Activated CD8-positive, alpha-beta memory T cell treated with anti-CD3 and anti-CD28 coated beads, Interleukin-2, amount 10 ng/mL, durations not matched to agents 7 days and 5 days (primary cell): ENCODE measurements around the gene BLM. TPM values are rescaled to one million over a fixed set of nuclear protein-coding genes. Genes with fewer than 3 reads are reported as not detected.
A peak's percentile ranks its signal among the peaks of the same experiment; 100 is the strongest.

Experiments used
- ATAC-seq: fragments of 150-1000 bp; cut with Tn5 transposase; one replicate; pipeline ENCODE4 v1.10.0; 2021; ENCODE audit warnings: moderate library complexity
- CTCF ChIA-PET: fragments of 350-600 bp; sonication (Branson Sonifier 250); formaldehyde crosslinking; loops from one replicate; lab custom pipeline; 2021; ENCODE audit warnings: antibody characterized with exemption; lab: Charles Lee
- DNase-seq: peaks from one replicate; pipeline ENCODE4 v3.0.0-alpha.2; 2020
- H3K27ac Mint-ChIP-seq: one replicate; pipeline ENCODE4 v1.8.0; 2021; ENCODE audit warnings: mild to moderate bottlenecking, mixed read lengths
- H3K27me3 Mint-ChIP-seq: one replicate; pipeline ENCODE4 v1.8.0; 2021; ENCODE audit warnings: mixed read lengths
- H3K36me3 Mint-ChIP-seq: one replicate; pipeline ENCODE4 v1.8.0; 2021; ENCODE audit warnings: mild to moderate bottlenecking, mixed read lengths
- H3K4me1 Mint-ChIP-seq: one replicate; pipeline ENCODE4 v1.8.0; 2021; ENCODE audit warnings: mixed read lengths
- H3K4me3 Mint-ChIP-seq: one replicate; pipeline ENCODE4 v1.8.0; 2021; ENCODE audit warnings: mild to moderate bottlenecking, moderate library complexity, mixed read lengths
- H3K9me3 Mint-ChIP-seq: one replicate; pipeline ENCODE4 v1.8.0; 2022; ENCODE audit warnings: low read depth, mixed read lengths
- total RNA-seq, 2 experiments: library from RNA; stranded (reverse); gene quantifications; one replicate each; pipeline ENCODE4 v1.2.3, GENCODE V29; 2021

Gene BLM
- total RNA-seq, 2 experiments from 2014 or later: 83.4 to 92.7 TPM

GRCh38 chr15:90701048-90701447, 16.1 kb upstream of the BLM start:
- ATAC-seq: no peak
- no peak for DNase-seq
- H3K4me1 Mint-ChIP-seq: peaks cover 19% of the 10 kb centered on the region
- H3K4me3 Mint-ChIP-seq: no peak overlapping the region
- H3K36me3 Mint-ChIP-seq: peaks cover 19% of the 10 kb centered on the region
- H3K27ac Mint-ChIP-seq: no peak overlapping the region
- no peaks in the 10 kb centered on the region for H3K27me3 Mint-ChIP-seq
- CTCF ChIA-PET: interaction anchor here (0.9 to 2.4 kb wide), 3 partner anchors 16 to 184 kb away, joined by 3 to 5 read pairs (median 3); partner anchors contain the start of gene BLM
- H3K9me3 Mint-ChIP-seq: no peaks in the 10 kb centered on the region

DNA sequence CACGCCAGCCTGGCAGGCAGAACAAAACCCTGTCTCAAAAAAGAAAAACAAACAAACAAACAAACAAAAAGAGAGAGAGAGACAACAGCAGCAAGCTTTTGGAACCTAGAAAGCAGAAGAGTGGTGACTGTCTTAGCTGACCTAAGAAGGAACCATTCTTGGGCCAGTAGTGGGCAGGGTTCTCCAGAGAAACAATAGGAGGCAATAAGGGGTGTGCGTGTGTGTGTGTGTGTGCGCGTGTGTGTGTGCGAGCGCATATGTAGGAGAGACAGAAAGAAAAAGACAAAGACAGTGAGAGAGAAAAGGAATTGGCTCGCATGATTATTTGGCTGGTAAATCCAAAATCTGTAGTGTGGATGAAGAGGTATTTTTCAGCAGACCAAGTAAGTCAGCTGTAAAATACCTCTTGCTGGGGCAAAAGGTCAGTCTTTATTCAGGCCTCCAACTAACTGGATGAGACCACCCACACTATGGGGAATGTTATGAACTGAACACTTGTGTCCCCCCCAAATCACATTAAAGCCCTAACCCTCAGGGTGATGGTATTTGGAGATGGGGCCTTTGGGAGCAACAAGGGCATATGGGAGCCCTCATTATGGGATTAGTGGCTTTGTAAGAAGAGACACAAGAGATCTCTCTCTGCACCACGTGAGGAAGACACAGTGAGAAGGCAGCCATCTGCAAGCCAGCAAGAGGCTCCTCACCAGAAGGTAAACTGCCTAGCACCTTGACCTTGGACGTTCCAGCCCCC, 15.1 kb upstream of the BLM start:
- no peak overlapping the region for H3K27ac Mint-ChIP-seq
- DNase-seq: no peak
- CTCF ChIA-PET: interaction anchor here (1.2 kb wide), 1 partner anchor 183 kb away, joined by 3 read pairs; no protein-coding TSS in a partner anchor

GRCh38 chr15:90703455-90703854, 13.7 kb upstream of the BLM start:
- Mint-ChIP-seq H3K27ac (no peak overlapping the region), H3K36me3 (peaks cover 17% of the 10 kb centered on the region), H3K9me3 (no peaks in the 10 kb centered on the region), H3K4me3 (no peak overlapping the region), H3K27me3 (no peaks in the 10 kb centered on the region), H3K4me1 (peaks cover 2% of the 10 kb centered on the region)
- DNase-seq: no peak
- ATAC-seq: no peak
- CTCF ChIA-PET: no interaction called here

More for the DNA sequence above, 15.1 kb upstream of the BLM start:
- no peak for ATAC-seq
- Mint-ChIP-seq H3K27me3 (no peaks in the 10 kb centered on the region), H3K4me3 (no peak overlapping the region), H3K4me1 (peaks cover 12% of the 10 kb centered on the region), H3K36me3 (peaks cover 19% of the 10 kb centered on the region), H3K9me3 (no peaks in the 10 kb centered on the region)

DNA sequence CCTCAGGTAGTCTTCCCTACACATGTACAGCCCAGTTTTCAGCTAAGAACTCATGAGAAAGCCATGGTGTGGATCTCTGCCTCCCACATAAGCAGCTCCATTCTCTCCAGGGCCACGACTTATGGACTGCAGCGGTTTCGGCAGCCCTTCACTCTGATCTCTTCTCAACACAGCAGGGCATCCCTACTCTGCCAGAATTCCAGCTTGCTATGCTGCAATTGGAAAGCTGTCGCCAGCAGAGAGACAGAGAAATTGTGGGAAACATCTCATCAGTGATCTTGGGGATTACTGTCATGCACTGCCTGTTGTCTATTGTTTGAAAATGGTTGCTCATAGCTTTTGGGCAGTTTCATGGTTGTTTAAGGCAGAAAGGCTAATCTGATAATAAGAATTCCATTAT, 11.9 kb upstream of the BLM start:
- H3K4me3 Mint-ChIP-seq: no peak overlapping the region
- ATAC-seq (no peak), DNase-seq (no peak)
- H3K4me1 Mint-ChIP-seq: no peaks in the 10 kb centered on the region
- H3K9me3 Mint-ChIP-seq: no peaks in the 10 kb centered on the region
- H3K36me3 Mint-ChIP-seq: peaks cover 17% of the 10 kb centered on the region
- H3K27me3 Mint-ChIP-seq: no peaks in the 10 kb centered on the region
- CTCF ChIA-PET: interaction anchor here (0.8 kb wide), 1 partner anchor 10 kb away, joined by 3 read pairs; no protein-coding TSS in a partner anchor
- H3K27ac Mint-ChIP-seq: no peak overlapping the region

- no peak overlapping the region for H3K4me3 Mint-ChIP-seq
- ATAC-seq (no peak), DNase-seq (no peak)
- CTCF ChIA-PET: no interaction called here
- H3K27ac Mint-ChIP-seq: no peak overlapping the region
- H3K27me3 Mint-ChIP-seq: no peaks in the 10 kb centered on the region
- H3K9me3 Mint-ChIP-seq: no peaks in the 10 kb centered on the region
- H3K4me1 Mint-ChIP-seq: peaks cover 2% of the 10 kb centered on the region
- H3K36me3 Mint-ChIP-seq: peaks cover 19% of the 10 kb centered on the region
These were observed 10.5 kb upstream of the BLM start for GRCh38 chr15:90706394-90707327.

GRCh38 chr15:90707489-90707888, 9.7 kb upstream of the BLM start:
- H3K4me3 Mint-ChIP-seq: no peak overlapping the region
- H3K36me3 Mint-ChIP-seq: peaks cover 19% of the 10 kb centered on the region
- no peak overlapping the region for H3K27ac Mint-ChIP-seq
- ATAC-seq (no peak), DNase-seq (no peak)
- CTCF ChIA-PET: no interaction called here
- peaks cover 4% of the 10 kb centered on the region for H3K4me1 Mint-ChIP-seq
- no peaks in the 10 kb centered on the region for H3K27me3 Mint-ChIP-seq
- no peaks in the 10 kb centered on the region for H3K9me3 Mint-ChIP-seq

DNA sequence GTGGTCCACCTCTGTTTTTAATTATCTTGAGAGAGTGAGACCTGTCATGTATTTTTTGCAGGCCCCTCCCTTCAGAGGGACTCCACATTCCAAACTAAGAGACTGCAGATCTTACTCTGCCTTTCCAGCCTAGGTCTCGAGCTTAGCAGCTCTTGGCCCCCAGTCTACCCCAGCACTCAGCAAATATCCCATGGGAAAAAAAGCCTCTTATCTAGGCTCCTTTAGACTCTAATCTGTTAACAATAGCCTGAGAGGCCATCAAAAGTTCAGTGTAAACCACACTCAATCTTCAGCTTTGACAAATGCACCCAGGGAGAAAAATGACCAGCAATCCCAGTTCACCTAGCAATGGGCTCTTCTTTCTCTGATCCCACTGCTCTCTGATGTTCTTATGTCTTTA, 8.6 kb upstream of the BLM start:
- peaks cover 4% of the 10 kb centered on the region for H3K4me1 Mint-ChIP-seq
- H3K9me3 Mint-ChIP-seq: no peaks in the 10 kb centered on the region
- no peak for DNase-seq
- ATAC-seq: no peak
- H3K27me3 Mint-ChIP-seq: no peaks in the 10 kb centered on the region
- no peak overlapping the region for H3K4me3 Mint-ChIP-seq
- CTCF ChIA-PET: interaction anchor here (1.9 to 2.6 kb wide), 2 partner anchors 9 to 224 kb away, joined by 4 to 6 read pairs; partner anchors contain the start of gene HDDC3
- H3K36me3 Mint-ChIP-seq: peaks cover 22% of the 10 kb centered on the region
- no peak overlapping the region for H3K27ac Mint-ChIP-seq

GRCh38 chr15:90709278-90709677, 7.9 kb upstream of the BLM start:
- H3K27ac Mint-ChIP-seq: no peak overlapping the region
- peaks cover 19% of the 10 kb centered on the region for H3K36me3 Mint-ChIP-seq
- DNase-seq (no peak), ATAC-seq (no peak)
- CTCF ChIA-PET: interaction anchor here (1.9 to 2.6 kb wide), 3 partner anchors 9 to 223 kb away, joined by 4 to 7 read pairs (median 6); partner anchors contain the start of gene HDDC3
- H3K4me3 Mint-ChIP-seq: no peak overlapping the region
- peaks cover 4% of the 10 kb centered on the region for H3K4me1 Mint-ChIP-seq
- no peaks in the 10 kb centered on the region for H3K27me3 Mint-ChIP-seq
- H3K9me3 Mint-ChIP-seq: no peaks in the 10 kb centered on the region

- Mint-ChIP-seq H3K27ac (no peak overlapping the region), H3K9me3 (no peaks in the 10 kb centered on the region), H3K36me3 (peaks cover 11% of the 10 kb centered on the region), H3K4me3 (no peak overlapping the region), H3K27me3 (no peaks in the 10 kb centered on the region), H3K4me1 (peaks cover 4% of the 10 kb centered on the region)
- peak; percentile 14 for DNase-seq
- CTCF ChIA-PET: interaction anchor here (1.2 to 2.6 kb wide), 4 partner anchors 11 to 222 kb away, joined by 3 to 7 read pairs (median 5); partner anchors contain the start of gene HDDC3
- ATAC-seq: no peak
These were observed 6.6 kb upstream of the BLM start for GRCh38 chr15:90710436-90711027.

- Mint-ChIP-seq H3K4me3 (no peak overlapping the region), H3K36me3 (peaks cover 13% of the 10 kb centered on the region), H3K9me3 (no peaks in the 10 kb centered on the region), H3K4me1 (peaks cover 11% of the 10 kb centered on the region), H3K27ac (no peak overlapping the region), H3K27me3 (no peaks in the 10 kb centered on the region)
- DNase-seq (peak; percentile 8), ATAC-seq (no peak)
- CTCF ChIA-PET: interaction anchor here (2.2 kb wide), 1 partner anchor 14 kb away, joined by 7 read pairs; no protein-coding TSS in a partner anchor
These were observed 5.7 kb upstream of the BLM start for GRCh38 chr15:90711418-90711824.

GRCh38 chr15:90711842-90712241, 5.3 kb upstream of the BLM start:
- ATAC-seq (no peak), DNase-seq (no peak)
- Mint-ChIP-seq H3K9me3 (no peaks in the 10 kb centered on the region), H3K36me3 (peaks cover 13% of the 10 kb centered on the region), H3K27ac (no peak overlapping the region), H3K4me3 (no peak overlapping the region), H3K4me1 (peaks cover 11% of the 10 kb centered on the region), H3K27me3 (no peaks in the 10 kb centered on the region)
- CTCF ChIA-PET: interaction anchor here (0.6 to 1.0 kb wide), 3 partner anchors 132 to 219 kb away, joined by 3 to 5 read pairs (median 4); no protein-coding TSS in a partner anchor

DNA sequence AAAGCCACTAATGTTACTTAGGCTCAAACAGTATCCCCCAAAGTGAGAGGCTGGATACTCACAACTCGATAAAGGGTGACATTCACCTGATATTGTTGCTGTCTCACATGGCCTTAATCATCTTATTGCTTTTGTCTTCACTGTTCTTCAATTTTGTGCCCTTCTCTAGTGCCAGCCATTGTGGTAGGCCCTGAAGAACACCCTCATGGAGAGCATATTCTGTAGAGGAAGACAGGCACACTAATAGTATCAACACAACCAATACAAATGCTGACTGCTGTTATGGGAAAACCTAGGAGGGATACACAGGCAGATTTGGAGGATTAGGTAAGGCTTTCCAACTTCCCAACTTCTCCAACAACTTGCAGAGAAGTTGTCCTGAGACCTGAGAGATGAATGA, 4.1 kb upstream of the BLM start:
- no peak overlapping the region for H3K4me3 Mint-ChIP-seq
- H3K36me3 Mint-ChIP-seq: peaks cover 13% of the 10 kb centered on the region
- H3K27me3 Mint-ChIP-seq: no peaks in the 10 kb centered on the region
- ATAC-seq (no peak), DNase-seq (peak; percentile 2)
- H3K4me1 Mint-ChIP-seq: peaks cover 12% of the 10 kb centered on the region
- CTCF ChIA-PET: no interaction called here
- no peaks in the 10 kb centered on the region for H3K9me3 Mint-ChIP-seq
- H3K27ac Mint-ChIP-seq: no peak overlapping the region
